HepG2 (cell line): ENCODE data around the gene PHF5A. TPM values are rescaled to one million over a fixed set of nuclear protein-coding genes. Genes with fewer than 3 reads are reported as not detected.

Experiments
- FOXK2 ChIP-seq: fragments of 450-650 bp; IDR thresholded peaks from 2 replicates; pipeline ENCODE4 v1.6.1; 2016
- GATAD1 ChIP-seq: IDR thresholded peaks from 2 replicates; pipeline ENCODE4 v1.6.1; 2016; ENCODE audit warnings: missing genetic modification reagents, missing compliant biosample characterization
- GZF1 ChIP-seq: sonication (generic); formaldehyde crosslinking; IDR thresholded peaks from 2 replicates; pipeline ENCODE4 v1.5.1; 2020; ENCODE audit warnings: mild to moderate bottlenecking, missing genetic modification reagents
- HNRNPLL ChIP-seq: fragments of 200-400 bp; formaldehyde crosslinking; IDR thresholded peaks from 2 replicates; pipeline ENCODE4 v1.6.1; 2017; ENCODE audit warnings: mild to moderate bottlenecking, low read depth, low read length; ENCODE audit not compliant: poor library complexity, severe bottlenecking
- HOXA5 ChIP-seq: sonication (generic); formaldehyde crosslinking; IDR thresholded peaks from 2 replicates; pipeline ENCODE4 v1.4.0; 2020; ENCODE audit warnings: missing genetic modification reagents
- HOXA9 ChIP-seq: sonication (generic); formaldehyde crosslinking; IDR thresholded peaks from 2 replicates; pipeline ENCODE4 v1.8.1; 2022; ENCODE audit warnings: missing genetic modification reagents, mild to moderate bottlenecking, moderate library complexity, borderline replicate concordance
- KLF16 ChIP-seq, 2 experiments: sonication (generic) in 1 of 2; formaldehyde crosslinking in 1 of 2; IDR thresholded peaks; 2 replicates each; pipeline versions ENCODE4 v1.6.1 to v1.8.0; 2016 to 2023; ENCODE audit warnings: missing genetic modification reagents in 2 of 2, missing compliant biosample characterization in 1 of 2
- KMT2A ChIP-seq: sonication (generic); formaldehyde crosslinking; IDR thresholded peaks from 2 replicates; pipeline ENCODE4 v1.4.0; 2020; ENCODE audit warnings: missing genetic modification reagents
- NCOR1 ChIP-seq: fragments of 200-600 bp; sonication (generic); IDR thresholded peaks from 2 replicates; pipeline ENCODE4 v1.7.0; 2017; ENCODE audit warnings: antibody characterized with exemption, low read length, borderline replicate concordance
- PHB2 ChIP-seq: fragments of 450-650 bp; IDR thresholded peaks from 2 replicates; pipeline ENCODE4 v1.6.1; 2018; ENCODE audit not compliant: partially characterized antibody
- SP4 ChIP-seq: sonication (generic); formaldehyde crosslinking; IDR thresholded peaks from 2 replicates; pipeline ENCODE4 v1.8.1; 2023; ENCODE audit warnings: mild to moderate bottlenecking, missing genetic modification reagents
- SPEN ChIP-seq: sonication (generic); formaldehyde crosslinking; IDR thresholded peaks from 2 replicates; pipeline ENCODE4 v1.5.1; 2020; ENCODE audit warnings: low read depth, mild to moderate bottlenecking, missing genetic modification reagents
- TCF7L2 ChIP-seq: IDR thresholded peaks from 2 replicates; pipeline ENCODE4 v1.6.1; 2011; ENCODE audit warnings: mild to moderate bottlenecking, low read depth, low read length, moderate library complexity
- TSC22D2 ChIP-seq: sonication (generic); formaldehyde crosslinking; IDR thresholded peaks from 2 replicates; pipeline ENCODE4 v1.5.1; 2020; ENCODE audit warnings: missing genetic modification reagents, mild to moderate bottlenecking, borderline replicate concordance
- WIZ ChIP-seq: sonication (generic); formaldehyde crosslinking; IDR thresholded peaks from 2 replicates; pipeline ENCODE4 v1.5.1; 2020; ENCODE audit warnings: mild to moderate bottlenecking, missing genetic modification reagents
- ZFP37 ChIP-seq: sonication (generic); formaldehyde crosslinking; IDR thresholded peaks from 2 replicates; pipeline ENCODE4 v1.4.0; 2020; ENCODE audit warnings: missing genetic modification reagents, borderline replicate concordance
- ZKSCAN8 ChIP-seq: IDR thresholded peaks from 2 replicates; pipeline ENCODE4 v1.6.1; 2016; ENCODE audit warnings: borderline replicate concordance, missing genetic modification reagents, missing compliant biosample characterization
- ZNF24 ChIP-seq: fragments of 450-650 bp; IDR thresholded peaks from 2 replicates; pipeline ENCODE4 v1.6.1; 2017; ENCODE audit warnings: antibody characterized with exemption, mild to moderate bottlenecking
- ZNF777 ChIP-seq: sonication (generic); formaldehyde crosslinking; IDR thresholded peaks from 2 replicates; pipeline ENCODE4 v1.4.0; 2020; ENCODE audit warnings: missing genetic modification reagents
- ZNF83 ChIP-seq: sonication (generic); formaldehyde crosslinking; IDR thresholded peaks from 2 replicates; pipeline ENCODE4 v1.4.0; 2020; ENCODE audit warnings: missing genetic modification reagents, mild to moderate bottlenecking, borderline replicate concordance
- ZSCAN29 ChIP-seq: sonication (generic); formaldehyde crosslinking; conservative IDR thresholded peaks from 2 replicates; pipeline ENCODE4 v1.4.0; 2020; ENCODE audit warnings: mild to moderate bottlenecking, missing genetic modification reagents
- ZSCAN30 ChIP-seq: sonication (generic); formaldehyde crosslinking; IDR thresholded peaks from 2 replicates; pipeline ENCODE4 v1.5.0; 2020; ENCODE audit warnings: mild to moderate bottlenecking, missing genetic modification reagents
- ZSCAN9 ChIP-seq: IDR thresholded peaks from 2 replicates; pipeline ENCODE4 v1.6.1; 2016; ENCODE audit warnings: borderline replicate concordance
- polyA plus RNA-seq, 8 experiments: library from polyadenylated mRNA; depleted of rRNA in 3 of 8; stranded (reverse) in 7 of 8; unstranded in 1 of 8; fragments of >200 nt; fragmentation: Illumina TruSeq in 4 of 8; extraction: Trizol in 4 of 8; gene quantifications; 2 replicates each; pipeline versions ENCODE4 v1.2.1 to v1.2.3, GENCODE V29; 2011 to 2016; ENCODE audit warnings: low read depth in 4 of 8, missing spikeins in 1 of 8, mixed read lengths in 1 of 8; ENCODE audit not compliant: insufficient read depth in 1 of 8
- total RNA-seq, 5 experiments: library from RNA; depleted of rRNA; stranded (reverse); fragments of >200 nt; fragmentation: Illumina TruSeq; extraction: Trizol; gene quantifications; 2 replicates each; pipeline ENCODE4 v1.2.3, GENCODE V29; 2016; ENCODE audit warnings: low read depth in 1 of 5
- TF ChIP-seq, protein P1 (sequence below): sonication (generic); formaldehyde crosslinking; IDR thresholded peaks from 2 replicates; pipeline ENCODE4 v1.5.0; 2020; ENCODE audit warnings: mild to moderate bottlenecking, missing genetic modification reagents
- TF ChIP-seq, protein P2 (sequence below): sonication (generic); formaldehyde crosslinking; IDR thresholded peaks from 2 replicates; pipeline ENCODE4 v1.5.0; 2020; ENCODE audit warnings: mild to moderate bottlenecking, missing genetic modification reagents, borderline replicate concordance
- TF ChIP-seq, protein P3 (sequence below): sonication (generic); formaldehyde crosslinking; IDR thresholded peaks from 2 replicates; pipeline ENCODE4 v1.4.0; 2020; ENCODE audit warnings: missing genetic modification reagents, borderline replicate concordance

Gene PHF5A
- total and polyA plus RNA-seq, 2 of the 13 experiments (the other 11 are each of a cell fraction or from before 2014, with no cell fraction given): 56.6 to 105 TPM

DNA sequence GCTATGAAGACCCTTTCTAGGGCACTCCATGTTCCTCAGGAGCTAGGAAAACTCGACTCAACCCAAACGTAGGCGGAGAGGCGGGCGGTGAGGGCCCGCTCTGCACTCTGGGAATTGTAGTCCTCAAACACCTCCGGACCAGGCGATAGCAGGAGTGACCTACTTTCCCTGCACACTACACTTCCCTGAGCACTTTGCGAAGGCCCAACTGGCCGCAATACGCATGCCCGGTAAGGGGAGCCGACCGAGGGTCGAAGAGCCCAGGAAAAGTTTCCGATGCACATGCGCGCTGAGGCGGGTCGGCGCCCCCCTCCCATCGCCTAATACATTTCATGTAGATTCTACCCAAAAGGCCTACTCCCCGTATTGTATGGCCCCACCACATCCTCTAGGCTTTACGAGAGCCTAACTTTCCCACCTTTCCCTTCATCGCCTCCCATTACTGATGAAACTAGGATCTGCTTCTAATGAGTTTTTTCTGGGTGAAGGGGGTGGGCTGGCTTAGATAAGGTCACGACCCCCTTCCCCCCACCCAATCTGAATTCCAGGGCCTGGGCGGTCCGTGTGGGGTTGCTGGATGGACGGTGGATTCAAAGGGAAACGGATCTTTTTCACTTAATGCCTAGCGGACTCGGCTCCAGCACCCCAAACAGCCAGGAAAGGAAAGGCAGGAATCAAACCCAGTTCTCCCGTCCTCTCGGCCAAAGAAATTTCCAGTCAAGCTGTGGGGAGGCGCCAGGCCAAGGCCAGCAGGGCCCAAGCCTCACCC, 23.9 kb downstream of the PHF5A start (continued):
- TF ChIP-seq, protein P1, sequence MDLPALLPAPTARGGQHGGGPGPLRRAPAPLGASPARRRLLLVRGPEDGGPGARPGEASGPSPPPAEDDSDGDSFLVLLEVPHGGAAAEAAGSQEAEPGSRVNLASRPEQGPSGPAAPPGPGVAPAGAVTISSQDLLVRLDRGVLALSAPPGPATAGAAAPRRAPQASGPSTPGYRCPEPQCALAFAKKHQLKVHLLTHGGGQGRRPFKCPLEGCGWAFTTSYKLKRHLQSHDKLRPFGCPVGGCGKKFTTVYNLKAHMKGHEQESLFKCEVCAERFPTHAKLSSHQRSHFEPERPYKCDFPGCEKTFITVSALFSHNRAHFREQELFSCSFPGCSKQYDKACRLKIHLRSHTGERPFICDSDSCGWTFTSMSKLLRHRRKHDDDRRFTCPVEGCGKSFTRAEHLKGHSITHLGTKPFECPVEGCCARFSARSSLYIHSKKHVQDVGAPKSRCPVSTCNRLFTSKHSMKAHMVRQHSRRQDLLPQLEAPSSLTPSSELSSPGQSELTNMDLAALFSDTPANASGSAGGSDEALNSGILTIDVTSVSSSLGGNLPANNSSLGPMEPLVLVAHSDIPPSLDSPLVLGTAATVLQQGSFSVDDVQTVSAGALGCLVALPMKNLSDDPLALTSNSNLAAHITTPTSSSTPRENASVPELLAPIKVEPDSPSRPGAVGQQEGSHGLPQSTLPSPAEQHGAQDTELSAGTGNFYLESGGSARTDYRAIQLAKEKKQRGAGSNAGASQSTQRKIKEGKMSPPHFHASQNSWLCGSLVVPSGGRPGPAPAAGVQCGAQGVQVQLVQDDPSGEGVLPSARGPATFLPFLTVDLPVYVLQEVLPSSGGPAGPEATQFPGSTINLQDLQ (CRISPR knock-in tag): no peak
- TF ChIP-seq, protein P2, sequence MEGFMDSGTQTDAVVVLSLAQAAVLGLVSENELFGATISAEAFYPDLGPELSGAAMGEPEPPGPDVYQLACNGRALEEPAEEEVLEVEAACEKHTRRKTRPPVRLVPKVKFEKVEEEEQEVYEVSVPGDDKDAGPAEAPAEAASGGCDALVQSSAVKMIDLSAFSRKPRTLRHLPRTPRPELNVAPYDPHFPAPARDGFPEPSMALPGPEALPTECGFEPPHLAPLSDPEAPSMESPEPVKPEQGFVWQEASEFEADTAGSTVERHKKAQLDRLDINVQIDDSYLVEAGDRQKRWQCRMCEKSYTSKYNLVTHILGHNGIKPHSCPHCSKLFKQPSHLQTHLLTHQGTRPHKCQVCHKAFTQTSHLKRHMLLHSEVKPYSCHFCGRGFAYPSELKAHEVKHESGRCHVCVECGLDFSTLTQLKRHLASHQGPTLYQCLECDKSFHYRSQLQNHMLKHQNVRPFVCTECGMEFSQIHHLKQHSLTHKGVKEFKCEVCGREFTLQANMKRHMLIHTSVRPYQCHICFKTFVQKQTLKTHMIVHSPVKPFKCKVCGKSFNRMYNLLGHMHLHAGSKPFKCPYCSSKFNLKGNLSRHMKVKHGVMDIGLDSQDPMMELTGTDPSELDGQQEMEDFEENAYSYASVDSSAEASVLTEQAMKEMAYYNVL (CRISPR knock-in tag): no peak; the same call in 1 of the 2 replicates
- TF ChIP-seq KMT2A (CRISPR knock-in tag): no peak
- TF ChIP-seq, protein P3, sequence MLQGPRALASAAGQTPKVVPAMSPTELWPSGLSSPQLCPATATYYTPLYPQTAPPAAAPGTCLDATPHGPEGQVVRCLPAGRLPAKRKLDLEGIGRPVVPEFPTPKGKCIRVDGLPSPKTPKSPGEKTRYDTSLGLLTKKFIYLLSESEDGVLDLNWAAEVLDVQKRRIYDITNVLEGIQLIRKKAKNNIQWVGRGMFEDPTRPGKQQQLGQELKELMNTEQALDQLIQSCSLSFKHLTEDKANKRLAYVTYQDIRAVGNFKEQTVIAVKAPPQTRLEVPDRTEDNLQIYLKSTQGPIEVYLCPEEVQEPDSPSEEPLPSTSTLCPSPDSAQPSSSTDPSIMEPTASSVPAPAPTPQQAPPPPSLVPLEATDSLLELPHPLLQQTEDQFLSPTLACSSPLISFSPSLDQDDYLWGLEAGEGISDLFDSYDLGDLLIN (CRISPR knock-in tag): no peak
- TF ChIP-seq ZNF83 (CRISPR knock-in tag): 0 out of 2 replicates have a peak, but pooled peaks have one; percentile 57
- no peak for TF ChIP-seq HOXA5 (CRISPR knock-in tag)
- TF ChIP-seq ZSCAN9: 0 out of 2 replicates have a peak, but pooled peaks have one; percentile 16
- no peak for TF ChIP-seq GZF1 (CRISPR knock-in tag)
- peak; percentile 84 for TF ChIP-seq GATAD1 (CRISPR knock-in tag)
- 0 out of 2 replicates have a peak, but pooled peaks have one; percentile 17 for TF ChIP-seq ZKSCAN8
- TF ChIP-seq NCOR1: no peak
- no peak for TF ChIP-seq ZSCAN30 (CRISPR knock-in tag)
- no peak for TF ChIP-seq ZNF777
- TF ChIP-seq ZFP37 (CRISPR knock-in tag): 0 out of 2 replicates have a peak, but pooled peaks have one; percentile 37
- TF ChIP-seq TCF7L2: no peak
- peak; percentile 52 for TF ChIP-seq HNRNPLL
- TF ChIP-seq ZSCAN29 (CRISPR knock-in tag): no peak; the same call in 1 of the 2 replicates
- TF ChIP-seq SPEN (CRISPR knock-in tag): peak; percentile 64; the same call in 1 of the 2 replicates
- TF ChIP-seq PHB2: no peak
- TF ChIP-seq KLF16 (CRISPR knock-in tag; IDR thresholded peaks at IDR 0.05): peak in 1 of 2 experiments; percentile 64; a peak in 1 of 4 replicates
- TF ChIP-seq FOXK2: no peak
- no peak for TF ChIP-seq TSC22D2
- no peak for TF ChIP-seq WIZ
- TF ChIP-seq ZNF24: no peak
- peak; percentile 67; the same call in 1 of the 2 replicates for TF ChIP-seq SP4
- no peak for TF ChIP-seq HOXA9 (CRISPR knock-in tag)
